Lower leg skin (tissue), 4 donors: ENCODE data around the gene CCDC69. TPM values are rescaled to one million over a fixed set of nuclear protein-coding genes. Genes with fewer than 3 reads are reported as not detected.
"Not testable (repeated sequence)": the region's sequence is repeated elsewhere in the genome, so short reads cannot be mapped to it uniquely, and the experiment has no call there.

Experiments
- DNase-seq, 2 donors: peaks; one replicate each; pipeline ENCODE4 v3.0.0-alpha.2; 2019; ENCODE audit warnings: low spot score in 2 of 2
- H3K4me3 ChIP-seq: fragments of 200-600 bp; sonication (generic); 2 replicates; pipeline ENCODE4 v1.5.1; 2017; ENCODE audit warnings: mild to moderate bottlenecking, low read depth; ENCODE audit not compliant: poor library complexity, severe bottlenecking
- CTCF ChIP-seq, 3 donors: fragments of 450-650 bp; IDR thresholded peaks; one replicate each; pipeline ENCODE4 v1.5.1; 2016; ENCODE audit warnings: antibody characterized with exemption in 3 of 3, mild to moderate bottlenecking in 3 of 3, moderate library complexity in 2 of 3
- POLR2A ChIP-seq, 2 donors: fragments of 450-650 bp; IDR thresholded peaks; one replicate each; pipeline ENCODE4 v1.6.1; 2016 to 2017; ENCODE audit warnings: antibody characterized with exemption in 2 of 2, mild to moderate bottlenecking in 1 of 2, moderate library complexity in 1 of 2
- WGBS, 2 donors: methylation state at CpG; one replicate each; pipeline ENCODE4 v1.1.5; 2018; 5-methylcytosine and 5-hydroxymethylcytosine counted together
- intact Hi-C: fragments of 100-400 bp; cut with DNase I; formaldehyde crosslinking; loops from one replicate; pipeline ENCODE4 v1.15.0; 2023; ENCODE audit warnings: low total_unique reads
- total RNA-seq, 4 donors: library from RNA; depleted of rRNA; stranded (reverse); fragments of >200 nt; gene quantifications; one replicate each; pipeline ENCODE4 v1.1.0, GENCODE V29; 2016

CCDC69 gene
- total RNA-seq, 4 donors from 2014 or later: 21.4 to 33.3 (median 24.2) TPM

GRCh38 chr5:151237685-151238084 is 13.8 kb upstream of the CCDC69 start:
- 90 to 93% methylated on average over 7 of the region's 7 CpGs for WGBS, 2 donors
- no peak for DNase-seq
- H3K4me3 ChIP-seq: no peak overlapping the region
- intact Hi-C loops: loop anchor here (10.0 kb wide), 1 partner anchor 113 kb away; no protein-coding TSS in a partner anchor
- TF ChIP-seq CTCF (IDR thresholded peaks at IDR 0.05) (no peak), POLR2A (IDR thresholded peaks at IDR 0.05) (no peak)

GRCh38 chr5:151236888-151237287 is 13.0 kb upstream of the CCDC69 start:
- no peak for DNase-seq
- TF ChIP-seq CTCF (IDR thresholded peaks at IDR 0.05) (no peak), POLR2A (IDR thresholded peaks at IDR 0.05) (no peak)
- H3K4me3 ChIP-seq: no peak overlapping the region
- WGBS, 2 donors: 94 to 98% methylated on average over 1 of the region's 1 CpG
- intact Hi-C loops: loop anchor here (10.0 kb wide), 1 partner anchor 112 kb away; no protein-coding TSS in a partner anchor

GRCh38 chr5:151235239-151235571 is 11.3 kb upstream of the CCDC69 start:
- intact Hi-C loops: loop anchor here (10.0 kb wide), 1 partner anchor 110 kb away; no protein-coding TSS in a partner anchor
- not testable (repeated sequence) for DNase-seq, H3K4me3 ChIP-seq
- 91 to 96% methylated on average over 6 of the region's 6 CpGs for WGBS, 2 donors

- no peak overlapping the region for H3K4me3 ChIP-seq
- intact Hi-C loops: loop anchor here (10.0 kb wide), 1 partner anchor 110 kb away; no protein-coding TSS in a partner anchor
- peak in 1 of 2 donors; percentile 89 for DNase-seq
Observed at GRCh38 chr5:151234476-151235238, 10.8 kb upstream of the CCDC69 start.

GRCh38 chr5:151233616-151234085 is 9.8 kb upstream of the CCDC69 start:
- no peak overlapping the region for H3K4me3 ChIP-seq
- intact Hi-C loops: loop anchor here (10.0 kb wide), 1 partner anchor 109 kb away; no protein-coding TSS in a partner anchor
- TF ChIP-seq POLR2A (IDR thresholded peaks at IDR 0.05) (no peak), CTCF (IDR thresholded peaks at IDR 0.05) (no peak)
- DNase-seq: no peak
- 92 to 95% methylated on average over 8 of the region's 8 CpGs for WGBS, 2 donors

More at GRCh38 chr5:151234476-151235238, 10.8 kb upstream of the CCDC69 start:
- no peak for TF ChIP-seq POLR2A (IDR thresholded peaks at IDR 0.05)
- TF ChIP-seq CTCF (IDR thresholded peaks at IDR 0.05): no peak
- WGBS, 2 donors: 43 to 46% methylated on average over 17 of the region's 17 CpGs

- intact Hi-C loops: loop anchor here (10.0 kb wide), 1 partner anchor 107 kb away; no protein-coding TSS in a partner anchor
- no peak overlapping the region for H3K4me3 ChIP-seq
- TF ChIP-seq CTCF (IDR thresholded peaks at IDR 0.05): no peak
- no peak for TF ChIP-seq POLR2A (IDR thresholded peaks at IDR 0.05)
- no peak for DNase-seq
Observed at GRCh38 chr5:151231359-151231758, 7.5 kb upstream of the CCDC69 start.
